AG10803 (cell line): ENCODE measurements around the gene KLHL35.
A peak's percentile ranks its signal among the peaks of the same experiment; 100 is the strongest.
"Not testable (repeated sequence)": the region's sequence is repeated elsewhere in the genome, so short reads cannot be mapped to it uniquely, and the experiment has no call there.

Experiments used
- DNase-seq: peaks from one replicate; pipeline ENCODE4 v3.0.0; 2010; ENCODE audit warnings: low read depth
- H3K4me3 ChIP-seq: 2 replicates; pipeline ENCODE4 v1.5.1; 2011; ENCODE audit warnings: mild to moderate bottlenecking, low read length, control low read depth
- TF ChIP-seq, protein P1 (sequence below): conservative IDR thresholded peaks from 2 replicates; pipeline ENCODE4 v1.5.1; 2011; ENCODE audit warnings: mild to moderate bottlenecking, low read length, control low read depth, inconsistent platforms

The KLHL35 gene

DNA sequence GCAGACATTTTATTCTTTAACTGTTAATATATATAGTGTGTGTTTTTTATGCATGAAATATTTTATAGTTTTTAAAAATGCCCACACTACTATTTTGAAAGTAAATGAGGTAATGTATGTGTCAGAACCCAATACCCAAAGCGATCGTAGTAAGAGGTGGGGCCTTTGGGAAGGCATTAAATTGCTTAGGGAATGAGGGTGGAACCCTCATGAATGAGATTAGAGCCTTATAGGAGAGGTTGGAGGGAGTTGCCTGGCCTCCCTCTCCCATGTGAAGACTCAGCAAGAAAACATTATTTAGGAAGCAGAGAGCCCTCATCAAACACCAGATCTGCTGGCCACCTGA, 11.1 kb downstream of the KLHL35 start:
- no peak overlapping the region for H3K4me3 ChIP-seq
- no peak for DNase-seq
- TF ChIP-seq, protein P1, sequence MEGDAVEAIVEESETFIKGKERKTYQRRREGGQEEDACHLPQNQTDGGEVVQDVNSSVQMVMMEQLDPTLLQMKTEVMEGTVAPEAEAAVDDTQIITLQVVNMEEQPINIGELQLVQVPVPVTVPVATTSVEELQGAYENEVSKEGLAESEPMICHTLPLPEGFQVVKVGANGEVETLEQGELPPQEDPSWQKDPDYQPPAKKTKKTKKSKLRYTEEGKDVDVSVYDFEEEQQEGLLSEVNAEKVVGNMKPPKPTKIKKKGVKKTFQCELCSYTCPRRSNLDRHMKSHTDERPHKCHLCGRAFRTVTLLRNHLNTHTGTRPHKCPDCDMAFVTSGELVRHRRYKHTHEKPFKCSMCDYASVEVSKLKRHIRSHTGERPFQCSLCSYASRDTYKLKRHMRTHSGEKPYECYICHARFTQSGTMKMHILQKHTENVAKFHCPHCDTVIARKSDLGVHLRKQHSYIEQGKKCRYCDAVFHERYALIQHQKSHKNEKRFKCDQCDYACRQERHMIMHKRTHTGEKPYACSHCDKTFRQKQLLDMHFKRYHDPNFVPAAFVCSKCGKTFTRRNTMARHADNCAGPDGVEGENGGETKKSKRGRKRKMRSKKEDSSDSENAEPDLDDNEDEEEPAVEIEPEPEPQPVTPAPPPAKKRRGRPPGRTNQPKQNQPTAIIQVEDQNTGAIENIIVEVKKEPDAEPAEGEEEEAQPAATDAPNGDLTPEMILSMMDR: no peak

GRCh38 chr11:75421035-75421602, 11.9 kb downstream of the KLHL35 start:
- TF ChIP-seq, protein P1: no peak
- H3K4me3 ChIP-seq: no peak overlapping the region
- DNase-seq: no peak

- DNase-seq: no peak
- TF ChIP-seq, protein P1: no peak
- no peak overlapping the region for H3K4me3 ChIP-seq
Observed at GRCh38 chr11:75420224-75421034, 12.6 kb downstream of the KLHL35 start.

GRCh38 chr11:75413864-75414263, 19.1 kb downstream of the KLHL35 start:
- H3K4me3 ChIP-seq: no peak overlapping the region
- TF ChIP-seq, protein P1: no peak
- no peak for DNase-seq

DNA sequence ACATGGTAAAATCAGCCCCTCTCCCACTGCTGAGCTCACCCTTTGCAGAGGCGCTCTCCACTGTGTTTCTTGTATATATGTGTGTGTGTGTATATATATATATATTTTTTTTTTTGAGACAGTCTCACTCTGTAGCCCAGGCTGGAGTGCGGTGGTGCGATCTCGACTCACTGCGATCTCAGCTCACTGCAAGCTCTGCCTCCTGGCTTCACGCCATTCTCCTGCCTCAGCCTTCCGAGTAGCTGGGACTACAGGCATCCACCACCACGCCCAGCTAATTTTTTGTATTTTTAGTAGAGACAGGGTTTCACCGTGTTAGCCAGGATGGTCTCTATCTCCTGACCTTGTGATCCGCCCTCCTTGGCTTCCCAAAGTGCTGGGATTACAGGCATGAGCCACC, 19.9 kb downstream of the KLHL35 start:
- not testable (repeated sequence) for H3K4me3 ChIP-seq, DNase-seq

- DNase-seq, H3K4me3 ChIP-seq: not testable (repeated sequence)
Observed at GRCh38 chr11:75409971-75410370, 23.0 kb downstream of the KLHL35 start.

- H3K4me3 ChIP-seq: no peak overlapping the region
- DNase-seq: no peak
- TF ChIP-seq, protein P1: no peak
Observed at GRCh38 chr11:75408957-75409219, 24.1 kb downstream of the KLHL35 start.

- no peak overlapping the region for H3K4me3 ChIP-seq
- DNase-seq: peak; percentile 34
- TF ChIP-seq, protein P1: no peak
Observed at GRCh38 chr11:75406338-75406777, 26.6 kb downstream of the KLHL35 start.
